ENCODE measurements around the gene RAPGEF4. TPM values are rescaled to one million over a fixed set of nuclear protein-coding genes. Genes with fewer than 3 reads are reported as not detected.

The RAPGEF4 gene
- total and polyA plus RNA-seq, 9 of the 15 experiments (the other 6 are each of a cell fraction or from before 2014, with no cell fraction given), result 0.04 to 0.33 (median 0.13) TPM; not detected in 6

GRCh38 chr2:172713365-172713875, 22.2 kb upstream of the RAPGEF4 start:
- ATAC-seq, result no peak
- H3K4me2 ChIP-seq (ENCODE audit: insufficient read depth, low read length), result no peak overlapping the region
- POLR2A ChIA-PET, result interaction anchor here (0.6 to 1.1 kb wide), 3 partner anchors 20 to 740 kb away, joined by 3 to 4 read pairs (median 4); no protein-coding TSS in a partner anchor
- H3K36me3 ChIP-seq (ENCODE audit: control insufficient read depth, insufficient read depth, low read length), result no peaks in the 10 kb centered on the region
- intact Hi-C loops (cut with micrococcal nuclease), result loop anchor here (5.0 kb wide), 1 partner anchor 231 kb away; no protein-coding TSS in a partner anchor
- H3K27ac ChIP-seq (ENCODE audit: extremely low read depth, low read depth, low read length), result no peak overlapping the region
- H4K20me1 ChIP-seq (replicated peaks; ENCODE audit: control insufficient read depth, insufficient read depth, low read length), result no peaks in the 10 kb centered on the region
- no peak for FAIRE-seq
- no peak overlapping the region for H2AFZ ChIP-seq (ENCODE audit: low read depth, low read length)
- H3K4me3 ChIP-seq, result no peak overlapping the region
- 2% methylated on average over 16 of the region's 16 CpGs for WGBS (ENCODE audit: insufficient coverage, low coverage, missing lambda C conversion rate)
- no peak for DNase-seq (ENCODE audit: extremely low read depth in 1 of 4, low spot score in 3 of 4)
- H3K9me3 ChIP-seq (replicated peaks; ENCODE audit: control insufficient read depth, insufficient read depth, low read depth, low read length), result no peaks in the 10 kb centered on the region
- TF ChIP-seq ZNF586 (CRISPR knock-in tag; conservative IDR thresholded peaks at IDR 0.05) (no peak), RB1 (IDR thresholded peaks at IDR 0.05; ENCODE audit: low read depth) (no peak), HIVEP1 (CRISPR knock-in tag; IDR thresholded peaks at IDR 0.05) (no peak), BRD9 (IDR thresholded peaks at IDR 0.05; ENCODE audit: low read depth, partially characterized antibody) (no peak), FOXA1 (IDR thresholded peaks at IDR 0.05; ENCODE audit: borderline replicate concordance) (no peak), CREB1 (IDR thresholded peaks at IDR 0.05) (no peak), CREB1 (CRISPR knock-in tag; IDR thresholded peaks at IDR 0.05) (no peak), MAFF (IDR thresholded peaks at IDR 0.05; ENCODE audit: low read length) (no peak), NR2C2 (CRISPR knock-in tag; IDR thresholded peaks at IDR 0.05) (no peak), NR2C2 (tag; IDR thresholded peaks at IDR 0.05) (no peak), STAT5A (IDR thresholded peaks at IDR 0.05; ENCODE audit: borderline replicate concordance, low read length) (no peak), RHOXF2B (CRISPR knock-in tag; conservative IDR thresholded peaks at IDR 0.05) (no peak), ZFP36 (IDR thresholded peaks at IDR 0.05; ENCODE audit: low read depth, low read length, partially characterized antibody) (no peak), MECOM (CRISPR knock-in tag; IDR thresholded peaks at IDR 0.05) (no peak), PYGO2 (tag; IDR thresholded peaks at IDR 0.05) (no peak), ZNF589 (CRISPR knock-in tag; IDR thresholded peaks at IDR 0.05; ENCODE audit: low read depth) (no peak), ZNF280B (CRISPR knock-in tag; IDR thresholded peaks at IDR 0.05) (no peak), E4F1 (CRISPR knock-in tag; IDR thresholded peaks at IDR 0.05; ENCODE audit: borderline replicate concordance) (no peak), ZC3H11A (IDR thresholded peaks at IDR 0.05; ENCODE audit: low read depth, low read length) (no peak)
- CTCF ChIA-PET (ENCODE audit: low intra/inter-chr PET ratio), result no interaction called here
- peaks cover 0 to 3% of the 10 kb centered on the region in 2 experiments; a peak in 1 of 5 replicates for H3K4me1 ChIP-seq (replicated peaks in 1 of 2; ENCODE audit: control insufficient read depth in 2 of 2, insufficient read depth in 2 of 2, low read length in 2 of 2)
- BruUV-seq (replicated peaks), result no TSS peak
- in situ Hi-C loops (cut with MboI), result no loop called here
- H3K27me3 ChIP-seq (ENCODE audit: control insufficient read depth in 2 of 2, insufficient read depth in 2 of 2, low read length in 2 of 2), result peaks cover 0 to 17% of the 10 kb centered on the region in 2 experiments; a peak in 2 of 5 replicates
- no peaks in the 10 kb centered on the region for H3K9me1 ChIP-seq (ENCODE audit: control insufficient read depth, insufficient read depth, low read length)
- H3K9ac ChIP-seq (ENCODE audit: insufficient read depth in 1 of 2, low read depth in 2 of 2, low read length in 2 of 2), result no peak overlapping the region
- H3K79me2 ChIP-seq (ENCODE audit: control insufficient read depth, insufficient read depth, low read length), result no peaks in the 10 kb centered on the region

Measured in K562 (cell line).